Large intestine (tissue), 3 donors: Measurements from ENCODE around the gene HLCS. TPM values are rescaled to one million over a fixed set of nuclear protein-coding genes. Genes with fewer than 3 reads are reported as not detected.
"Not testable (repeated sequence)": the region's sequence is repeated elsewhere in the genome, so short reads cannot be mapped to it uniquely, and the experiment has no call there.

ENCODE experiments used
- DNase-seq, 2 donors: peaks; one replicate each; pipeline versions ENCODE4 v3.0.0 to v3.0.0-alpha.2; 2013
- H3K27ac ChIP-seq: one replicate; pipeline ENCODE4 v1.5.1; 2013; ENCODE audit warnings: low read length
- H3K27me3 ChIP-seq: 2 replicates; pipeline ENCODE4 v1.6.1; 2013; ENCODE audit warnings: low read length; ENCODE audit not compliant: control insufficient read depth, insufficient read depth
- H3K36me3 ChIP-seq: 2 replicates; pipeline ENCODE4 v1.6.1; 2013; ENCODE audit warnings: low read length; ENCODE audit not compliant: control insufficient read depth, insufficient read depth
- H3K4me1 ChIP-seq: one replicate; pipeline ENCODE4 v1.6.1; 2013; ENCODE audit warnings: low read length; ENCODE audit not compliant: control insufficient read depth, insufficient read depth
- H3K4me3 ChIP-seq: one replicate; pipeline ENCODE4 v1.5.1; 2013; ENCODE audit warnings: low read length
- H3K9me3 ChIP-seq: one replicate; pipeline ENCODE4 v1.6.1; 2013; ENCODE audit warnings: mild to moderate bottlenecking, low read depth, low read length, moderate library complexity; ENCODE audit not compliant: control insufficient read depth
- WGBS: methylation state at CpG from one replicate; pipeline ENCODE4 v1.1.5; 2013; ENCODE audit warnings: low lambda C conversion rate; ENCODE audit not compliant: insufficient coverage; 5-methylcytosine and 5-hydroxymethylcytosine counted together
- polyA plus RNA-seq: library from polyadenylated mRNA; unstranded; fragments of 120-200 nt; gene quantifications from one replicate; pipeline ENCODE4 v1.2.1, GENCODE V29; 2013

Gene HLCS
- polyA plus RNA-seq, 1 donor, result 12.5 TPM

- Histone ChIP-seq H3K4me1 (no peaks in the 10 kb centered on the region), H3K27ac (no peak overlapping the region), H3K9me3 (peaks cover 2% of the 10 kb centered on the region), H3K27me3 (peaks cover 6% of the 10 kb centered on the region), H3K36me3 (no peaks in the 10 kb centered on the region), H3K4me3 (no peak overlapping the region)
- 86% methylated on average over 1 of the region's 11 CpGs for whole genome bisulfite sequencing
- DNase-seq, result no peak
Observed at GRCh38 chr21:36999131-36999898, 32.8 kb upstream of the HLCS start.

DNA sequence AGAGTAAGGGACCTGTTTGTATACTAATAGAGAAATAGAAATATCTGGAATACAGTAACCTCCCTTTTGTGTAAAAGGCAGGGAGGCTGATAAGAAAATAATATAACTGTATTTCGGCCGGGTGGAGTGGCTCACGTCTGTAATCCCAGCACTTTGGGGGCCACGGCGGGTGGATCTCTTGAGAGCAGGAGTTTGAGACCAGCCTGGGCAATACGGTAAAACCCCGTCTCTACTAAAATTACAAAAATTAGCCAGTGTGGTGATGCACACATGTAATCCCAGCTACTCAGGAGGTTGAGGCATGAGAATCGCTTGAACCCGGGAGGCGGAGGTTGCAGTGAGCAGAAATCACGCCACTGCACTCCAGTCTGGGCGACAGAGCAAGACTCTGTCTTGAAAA lies 28.8 kb upstream of the HLCS start:
- not testable (repeated sequence) for H3K27ac ChIP-seq, H3K36me3 ChIP-seq, H3K4me1 ChIP-seq, H3K27me3 ChIP-seq, H3K4me3 ChIP-seq, DNase-seq, H3K9me3 ChIP-seq
- 80% methylated on average over 2 of the region's 12 CpGs for WGBS

DNA sequence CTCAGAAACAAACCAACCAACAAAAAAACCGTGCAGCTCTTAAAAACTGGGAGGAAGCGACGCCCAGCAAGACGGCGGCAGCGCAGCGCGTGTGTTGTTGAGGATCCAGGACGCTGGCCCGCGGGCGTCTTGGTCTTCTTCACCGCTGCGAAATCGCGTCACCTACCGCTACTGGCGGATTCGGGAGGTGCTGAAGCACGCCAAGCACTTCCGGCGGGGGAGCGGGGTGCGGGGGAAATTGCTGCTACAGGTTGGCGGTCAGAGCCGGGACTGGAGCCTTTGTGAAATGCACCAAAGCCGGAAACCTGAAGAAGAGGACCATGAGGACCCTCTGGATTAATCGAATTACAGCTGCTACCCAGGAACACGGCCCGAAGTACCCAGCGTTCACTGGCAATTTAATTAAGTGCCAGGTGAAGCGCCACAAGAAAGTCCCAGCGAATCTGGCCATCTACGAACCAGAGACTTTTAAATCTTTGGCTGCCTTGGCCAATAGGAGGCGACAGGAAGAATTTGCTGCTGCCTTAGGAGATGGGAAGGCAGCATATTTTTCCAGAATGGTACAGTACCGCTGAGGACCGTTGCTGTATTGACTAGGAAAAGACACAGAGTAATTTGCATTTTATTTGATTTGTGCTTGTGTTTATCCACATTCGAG lies 28.2 kb upstream of the HLCS start:
- Histone ChIP-seq H3K4me3 (peak overlapping the region; percentile 20), H3K4me1 (peaks cover 5% of the 10 kb centered on the region), H3K9me3 (peaks cover 4% of the 10 kb centered on the region), H3K27ac (no peak overlapping the region), H3K27me3 (peaks cover 9% of the 10 kb centered on the region), H3K36me3 (no peaks in the 10 kb centered on the region)
- WGBS, result no CpG with 5 or more reads among the region's 38 CpGs
- peak in 1 of 2 donors; percentile 16 for DNase-seq

GRCh38 chr21:36992671-36993070 lies 26.2 kb upstream of the HLCS start:
- WGBS, result no CpG with 5 or more reads among the region's 7 CpGs
- H3K36me3 ChIP-seq, result no peaks in the 10 kb centered on the region
- peaks cover 4% of the 10 kb centered on the region for H3K9me3 ChIP-seq
- no peak overlapping the region for H3K4me3 ChIP-seq
- H3K4me1 ChIP-seq, result peaks cover 5% of the 10 kb centered on the region
- DNase-seq, result no peak
- no peak overlapping the region for H3K27ac ChIP-seq
- peaks cover 9% of the 10 kb centered on the region for H3K27me3 ChIP-seq

DNA sequence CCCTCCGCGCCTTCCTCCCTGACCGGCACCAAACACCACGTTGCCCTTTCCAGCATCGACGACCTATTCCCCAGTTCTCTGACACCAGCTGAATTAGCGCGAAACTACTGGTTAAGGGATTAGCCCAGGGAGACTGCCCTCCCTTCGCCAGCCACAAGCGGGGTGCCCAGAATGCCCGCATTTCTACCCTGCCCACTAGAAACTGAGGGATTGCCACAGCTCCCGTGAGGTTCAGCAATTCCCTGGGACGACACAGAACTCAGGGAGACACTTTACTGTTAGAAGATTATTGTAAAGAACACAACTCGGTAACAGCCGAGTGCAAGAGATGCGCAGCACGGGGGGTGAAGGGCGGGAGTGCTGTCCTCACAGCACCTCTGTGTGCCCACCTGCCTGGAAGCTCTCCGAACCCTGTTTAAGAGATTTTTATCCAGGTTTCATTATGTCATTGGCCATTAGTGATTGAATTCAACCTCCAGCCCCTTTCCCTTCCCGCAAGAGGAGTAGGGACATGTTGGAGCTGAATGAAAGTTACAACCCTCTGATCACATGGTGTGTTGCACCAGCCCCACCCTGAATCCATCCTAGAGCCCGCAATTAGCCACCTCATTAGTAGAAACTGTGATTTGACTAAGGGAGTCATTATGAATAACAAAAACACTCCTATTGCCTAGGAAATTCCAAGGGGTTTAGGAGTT lies 24.2 kb upstream of the HLCS start:
- Histone ChIP-seq H3K27me3 (peaks cover 9% of the 10 kb centered on the region), H3K9me3 (peaks cover 4% of the 10 kb centered on the region), H3K36me3 (no peaks in the 10 kb centered on the region), H3K27ac (peak overlapping the region; percentile 48), H3K4me3 (peak overlapping the region; percentile 45), H3K4me1 (peaks cover 5% of the 10 kb centered on the region)
- no CpG with 5 or more reads among the region's 21 CpGs for WGBS
- DNase-seq, result no peak

- WGBS, result no CpG with 5 or more reads among the region's 97 CpGs
- H3K9me3 ChIP-seq, result peaks cover 4% of the 10 kb centered on the region
- peak; percentile 94 to 96 for DNase-seq
- H3K36me3 ChIP-seq, result no peaks in the 10 kb centered on the region
- peak overlapping the region; percentile 58 for H3K4me3 ChIP-seq
- peak overlapping the region; percentile 85 for H3K27ac ChIP-seq
- peaks cover 5% of the 10 kb centered on the region for H3K4me1 ChIP-seq
- H3K27me3 ChIP-seq, result peaks cover 9% of the 10 kb centered on the region
Observed at GRCh38 chr21:36989699-36990507, 23.4 kb upstream of the HLCS start.

GRCh38 chr21:36989199-36989698 lies 22.8 kb upstream of the HLCS start:
- H3K4me3 ChIP-seq, result peak overlapping the region; percentile 58
- H3K4me1 ChIP-seq, H3K36me3 ChIP-seq, H3K27me3 ChIP-seq, H3K9me3 ChIP-seq, DNase-seq: not testable (repeated sequence)
- WGBS, result 100% methylated on average over 1 of the region's 22 CpGs
- H3K27ac ChIP-seq, result peak overlapping the region; percentile 85

DNA sequence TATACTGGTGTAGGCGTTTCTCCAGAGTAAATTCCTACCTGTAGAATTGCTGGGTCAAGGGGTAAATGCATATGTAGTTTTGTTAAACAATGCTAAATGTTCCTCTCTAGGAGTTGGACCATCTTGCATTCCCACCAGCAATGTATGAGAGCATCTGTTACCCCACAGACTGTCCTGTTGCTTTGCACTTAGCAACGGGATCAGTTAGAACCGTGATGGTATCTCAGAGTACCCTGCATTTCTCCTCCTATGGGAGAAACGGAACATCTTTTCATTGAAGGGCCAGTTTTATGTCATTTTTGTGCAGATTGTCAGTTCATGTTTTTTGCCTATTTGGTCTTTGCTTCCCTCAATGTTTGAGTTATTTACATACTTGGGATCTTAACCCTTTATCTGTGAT lies 22.1 kb upstream of the HLCS start:
- H3K27me3 ChIP-seq, result no peaks in the 10 kb centered on the region
- H3K9me3 ChIP-seq, result no peaks in the 10 kb centered on the region
- H3K4me1 ChIP-seq, result peaks cover 5% of the 10 kb centered on the region
- H3K4me3 ChIP-seq, result no peak overlapping the region
- H3K27ac ChIP-seq, result no peak overlapping the region
- DNase-seq, result no peak
- no peaks in the 10 kb centered on the region for H3K36me3 ChIP-seq
- WGBS, result no CpG with 5 or more reads among the region's 4 CpGs

- no peak for DNase-seq
- Histone ChIP-seq H3K4me1 (peaks cover 5% of the 10 kb centered on the region), H3K27me3 (no peaks in the 10 kb centered on the region), H3K9me3 (no peaks in the 10 kb centered on the region), H3K36me3 (no peaks in the 10 kb centered on the region), H3K27ac (no peak overlapping the region), H3K4me3 (no peak overlapping the region)
Observed at GRCh38 chr21:36987845-36988244, 21.4 kb upstream of the HLCS start.
